ENCODE measurements around the gene WNT9A. TPM values are rescaled to one million over a fixed set of nuclear protein-coding genes. Genes with fewer than 3 reads are reported as not detected.

Gene WNT9A
- polyA plus RNA-seq, 1 of the 3 experiments (the other 2 are of a cell fraction) = 0.31 TPM

DNA sequence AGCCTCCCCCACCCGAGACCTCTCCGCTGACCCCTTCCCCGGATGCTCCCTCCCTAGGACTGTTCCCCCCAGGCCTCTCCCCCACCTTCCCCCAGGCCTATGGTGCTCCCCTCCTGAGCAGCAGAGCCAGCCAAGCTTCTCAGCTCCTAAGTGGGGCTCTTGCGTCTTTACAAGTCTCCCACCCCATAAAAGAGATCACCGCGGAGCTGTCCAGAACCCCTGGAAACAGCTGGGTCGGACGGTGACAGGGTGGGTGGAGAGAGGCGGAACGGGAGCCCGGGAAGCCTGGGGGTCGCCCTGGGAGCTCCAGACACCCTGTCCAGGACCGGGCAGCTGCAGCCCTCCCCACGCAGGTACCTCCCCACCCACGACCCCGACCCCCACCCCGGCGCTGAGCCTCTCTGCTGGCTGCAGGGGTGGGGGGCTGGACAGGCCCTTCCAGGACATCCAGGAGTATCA is 61.2 kb downstream of the WNT9A start:
- POLR2A ChIA-PET = no interaction called here
- no peaks in the 10 kb centered on the region for H3K27me3 ChIP-seq (ENCODE audit: insufficient read depth)
- no peaks in the 10 kb centered on the region for H3K36me3 ChIP-seq (replicated peaks in 1 of 2; ENCODE audit: control insufficient read depth in 1 of 2, insufficient read depth in 2 of 2, low read length in 1 of 2)
- no peak for DNase-seq
- no peak overlapping the region for H3K4me3 ChIP-seq (ENCODE audit: low read depth in 2 of 2, low read length in 1 of 2)
- H3K4me2 ChIP-seq = no peak overlapping the region
- TF ChIP-seq ZBTB33 (IDR thresholded peaks at IDR 0.05; ENCODE audit: borderline replicate concordance, low read depth) = no peak
- TF ChIP-seq PBX3 (IDR thresholded peaks at IDR 0.05) = no peak
- TF ChIP-seq ELF1 (IDR thresholded peaks at IDR 0.05) = no peak
- no peak for TF ChIP-seq NRF1 (IDR thresholded peaks at IDR 0.05; ENCODE audit: low read depth, low read length)
- no peak overlapping the region for H2AFZ ChIP-seq (ENCODE audit: low read depth)
- H4K20me1 ChIP-seq (ENCODE audit: insufficient read depth) = no peaks in the 10 kb centered on the region
- CTCF ChIA-PET = interaction anchor here (1.3 kb wide), 1 partner anchor 15 kb away, joined by 3 read pairs; no protein-coding TSS in a partner anchor
- no peak overlapping the region for H3K27ac ChIP-seq (ENCODE audit: low read depth in 2 of 2, low read length in 1 of 2)
- H3K79me2 ChIP-seq (ENCODE audit: insufficient read depth) = no peaks in the 10 kb centered on the region
- 0 out of 2 replicates have a peak, but pooled peaks cover 3% of the 10 kb centered on the region for H3K9me3 ChIP-seq
- 89% methylated on average over 9 of the region's 18 CpGs for WGBS (ENCODE audit: low lambda C conversion rate)
- H3K4me1 ChIP-seq (ENCODE audit: control insufficient read depth in 1 of 2, insufficient read depth in 2 of 2, low read depth in 1 of 2, low read length in 1 of 2) = no peaks in the 10 kb centered on the region; a peak in 1 of 4 replicates
- H3F3A ChIP-seq (replicated peaks; ENCODE audit: insufficient read depth) = no peaks in the 10 kb centered on the region
- H3K9me2 ChIP-seq = no peaks in the 10 kb centered on the region
- H3K9ac ChIP-seq = no peak overlapping the region

GRCh38 chr1:227885648-227886502 is 61.9 kb downstream of the WNT9A start:
- TF ChIP-seq TEAD4 (IDR thresholded peaks at IDR 0.05; ENCODE audit: borderline replicate concordance, insufficient read depth) (no peak), NRF1 (IDR thresholded peaks at IDR 0.05; ENCODE audit: low read depth, low read length) (no peak), ZBTB33 (IDR thresholded peaks at IDR 0.05; ENCODE audit: borderline replicate concordance, low read depth) (no peak), EZH2phosphoT487 (IDR thresholded peaks at IDR 0.05; ENCODE audit: borderline replicate concordance, low read depth) (no peak), FOXM1 (IDR thresholded peaks at IDR 0.05; ENCODE audit: low read depth) (no peak), MAX (IDR thresholded peaks at IDR 0.05; ENCODE audit: low read depth) (no peak), IRF3 (IDR thresholded peaks at IDR 0.05; ENCODE audit: low read depth, low read length) (no peak), FOSL2 (IDR thresholded peaks at IDR 0.05; ENCODE audit: borderline replicate concordance, low read depth) (no peak), TAF1 (IDR thresholded peaks at IDR 0.05; ENCODE audit: borderline replicate concordance, low read depth, low read length) (no peak), RCOR1 (IDR thresholded peaks at IDR 0.05; ENCODE audit: low read length) (no peak)
- CTCF ChIA-PET = interaction anchor here (1.3 kb wide), 1 partner anchor 15 kb away, joined by 3 read pairs; no protein-coding TSS in a partner anchor
- Histone ChIP-seq H3K27me3 (ENCODE audit: insufficient read depth) (no peaks in the 10 kb centered on the region), H3K27ac (ENCODE audit: low read depth in 2 of 2, low read length in 1 of 2) (no peak overlapping the region), H3K4me3 (ENCODE audit: low read depth in 2 of 2, low read length in 1 of 2) (no peak overlapping the region), H3F3A (replicated peaks; ENCODE audit: insufficient read depth) (no peaks in the 10 kb centered on the region), H3K79me2 (ENCODE audit: insufficient read depth) (no peaks in the 10 kb centered on the region), H3K4me2 (no peak overlapping the region), H4K20me1 (ENCODE audit: insufficient read depth) (no peaks in the 10 kb centered on the region), H3K9ac (no peak overlapping the region), H2AFZ (ENCODE audit: low read depth) (no peak overlapping the region), H3K9me3 (0 out of 2 replicates have a peak, but pooled peaks cover 3% of the 10 kb centered on the region), H3K36me3 (replicated peaks in 1 of 2; ENCODE audit: control insufficient read depth in 1 of 2, insufficient read depth in 2 of 2, low read length in 1 of 2) (no peaks in the 10 kb centered on the region), H3K9me2 (no peaks in the 10 kb centered on the region), H3K4me1 (ENCODE audit: control insufficient read depth in 1 of 2, insufficient read depth in 2 of 2, low read depth in 1 of 2, low read length in 1 of 2) (no peaks in the 10 kb centered on the region; a peak in 1 of 4 replicates)
- peak; percentile 22 for DNase-seq
- WGBS (ENCODE audit: low lambda C conversion rate) = 0% methylated on average over 1 of the region's 14 CpGs
- POLR2A ChIA-PET = no interaction called here

All from SK-N-SH (cell line).